OCI-LY1 (cell line): ENCODE results near the gene LTBP1.

Experiments
- H2AFZ ChIP-seq: fragments of 200-600 bp; sonication (generic), shearing (Covaris generic); 2 replicates; pipeline ENCODE4 v1.6.0; 2014; ENCODE audit warnings: antibody characterized with exemption, mild to moderate bottlenecking, low read length
- H3F3A ChIP-seq: fragments of 200-600 bp; sonication (generic), shearing (Covaris generic); 2 replicates; pipeline ENCODE4 v1.6.0; 2014; ENCODE audit warnings: mild to moderate bottlenecking, antibody characterized with exemption, low read length, moderate library complexity; ENCODE audit not compliant: insufficient read depth
- H3K27ac ChIP-seq: fragments of 200-600 bp; sonication (generic); 2 replicates; pipeline ENCODE4 v1.5.1; 2014; ENCODE audit warnings: low read length, mixed run types, mild to moderate bottlenecking, low read depth; ENCODE audit not compliant: poor library complexity, severe bottlenecking
- H3K27me3 ChIP-seq: fragments of 200-600 bp; sonication (generic); 2 replicates; pipeline ENCODE4 v1.6.0; 2014; ENCODE audit warnings: antibody characterized with exemption, mild to moderate bottlenecking, low read length, moderate library complexity; ENCODE audit not compliant: insufficient read depth
- H3K36me3 ChIP-seq: fragments of 200-600 bp; sonication (generic); 2 replicates; pipeline ENCODE4 v1.6.1; 2014; ENCODE audit warnings: mild to moderate bottlenecking, antibody characterized with exemption, low read length, moderate library complexity, mixed read lengths; ENCODE audit not compliant: insufficient read depth
- H3K4me1 ChIP-seq: fragments of 200-600 bp; sonication (generic); 2 replicates; pipeline ENCODE4 v1.5.1; 2014; ENCODE audit warnings: mild to moderate bottlenecking, low read length, moderate library complexity; ENCODE audit not compliant: insufficient read depth, severe bottlenecking
- H3K4me2 ChIP-seq: fragments of 200-600 bp; sonication (generic), shearing (Covaris generic); 2 replicates; pipeline ENCODE4 v1.6.1; 2014; ENCODE audit warnings: low read length
- H3K4me3 ChIP-seq: fragments of 200-600 bp; sonication (generic); 2 replicates; pipeline ENCODE4 v1.5.1; 2014; ENCODE audit warnings: low read length, low read depth, mild to moderate bottlenecking, mixed read lengths; ENCODE audit not compliant: poor library complexity, severe bottlenecking
- H3K79me2 ChIP-seq: fragments of 200-600 bp; shearing (Covaris generic); 2 replicates; pipeline ENCODE4 v1.6.1; 2016; ENCODE audit warnings: mixed run types, low read length, mixed read lengths; ENCODE audit not compliant: insufficient read depth
- H3K9ac ChIP-seq: fragments of 200-600 bp; sonication (generic), shearing (Covaris generic); 2 replicates; pipeline ENCODE4 v1.6.1; 2014; ENCODE audit warnings: mild to moderate bottlenecking, low read length, mixed read lengths
- H3K9me2 ChIP-seq: fragments of 200-600 bp; sonication (generic), shearing (Covaris generic); 2 replicates; pipeline ENCODE4 v1.6.1; 2014; ENCODE audit warnings: low read depth, mild to moderate bottlenecking, low read length, mixed read lengths
- H3K9me3 ChIP-seq: fragments of 200-600 bp; shearing (Covaris generic); 2 replicates; pipeline ENCODE4 v1.6.1; 2014; ENCODE audit warnings: low read length, mixed read lengths
- H4K20me1 ChIP-seq: fragments of 200-600 bp; sonication (generic), shearing (Covaris generic); 2 replicates; pipeline ENCODE4 v1.6.0; 2016; ENCODE audit warnings: mild to moderate bottlenecking, low read length; ENCODE audit not compliant: insufficient read depth
- EZH2 ChIP-seq: fragments of 200-600 bp; sonication (generic), shearing (Covaris generic); IDR thresholded peaks from 2 replicates; pipeline ENCODE4 v1.8.0; 2017; ENCODE audit warnings: borderline replicate concordance, mixed run types, mild to moderate bottlenecking, antibody characterized with exemption, low read length, moderate library complexity, mixed read lengths
- TF ChIP-seq, protein P1 (sequence below): fragments of 200-600 bp; sonication (generic), shearing (Covaris generic); IDR thresholded peaks from 2 replicates; pipeline ENCODE4 v1.5.1; 2017; ENCODE audit warnings: mild to moderate bottlenecking, antibody characterized with exemption, low read length, moderate library complexity, mixed read lengths

Gene LTBP1

DNA sequence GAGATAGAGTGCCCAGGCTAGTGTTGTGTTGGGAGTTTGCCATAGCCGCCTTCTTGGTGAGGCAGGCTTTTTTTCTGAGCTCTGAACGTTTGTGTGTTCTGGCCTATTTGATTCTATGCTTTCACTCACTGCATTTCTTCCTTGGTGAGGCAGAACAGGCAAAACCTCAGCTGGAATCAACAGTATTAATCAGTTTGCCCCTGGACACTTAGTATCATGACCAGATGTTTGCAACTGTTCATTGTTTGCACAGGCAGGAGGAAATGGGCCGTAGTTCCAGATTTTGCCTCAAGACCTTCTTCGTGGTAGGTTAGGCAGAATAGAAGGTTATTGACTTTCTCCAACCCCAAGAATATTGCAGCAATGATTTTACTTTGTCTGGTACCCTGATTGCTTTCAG lies 311.6 kb downstream of the LTBP1 start:
- Histone ChIP-seq H3K9me3 (peaks cover 3% of the 10 kb centered on the region; the same call in 1 of the 2 replicates), H3K9me2 (no peaks in the 10 kb centered on the region), H3K36me3 (peaks cover 77% of the 10 kb centered on the region), H3K79me2 (no peaks in the 10 kb centered on the region), H3K4me1 (no peaks in the 10 kb centered on the region), H4K20me1 (no peaks in the 10 kb centered on the region), H3K27ac (no peak overlapping the region), H2AFZ (no peak overlapping the region), H3K4me3 (no peak overlapping the region), H3K27me3 (no peaks in the 10 kb centered on the region), H3K4me2 (no peak overlapping the region), H3K9ac (no peak overlapping the region), H3F3A (no peaks in the 10 kb centered on the region)
- no peak for TF ChIP-seq EZH2
- TF ChIP-seq, protein P1, sequence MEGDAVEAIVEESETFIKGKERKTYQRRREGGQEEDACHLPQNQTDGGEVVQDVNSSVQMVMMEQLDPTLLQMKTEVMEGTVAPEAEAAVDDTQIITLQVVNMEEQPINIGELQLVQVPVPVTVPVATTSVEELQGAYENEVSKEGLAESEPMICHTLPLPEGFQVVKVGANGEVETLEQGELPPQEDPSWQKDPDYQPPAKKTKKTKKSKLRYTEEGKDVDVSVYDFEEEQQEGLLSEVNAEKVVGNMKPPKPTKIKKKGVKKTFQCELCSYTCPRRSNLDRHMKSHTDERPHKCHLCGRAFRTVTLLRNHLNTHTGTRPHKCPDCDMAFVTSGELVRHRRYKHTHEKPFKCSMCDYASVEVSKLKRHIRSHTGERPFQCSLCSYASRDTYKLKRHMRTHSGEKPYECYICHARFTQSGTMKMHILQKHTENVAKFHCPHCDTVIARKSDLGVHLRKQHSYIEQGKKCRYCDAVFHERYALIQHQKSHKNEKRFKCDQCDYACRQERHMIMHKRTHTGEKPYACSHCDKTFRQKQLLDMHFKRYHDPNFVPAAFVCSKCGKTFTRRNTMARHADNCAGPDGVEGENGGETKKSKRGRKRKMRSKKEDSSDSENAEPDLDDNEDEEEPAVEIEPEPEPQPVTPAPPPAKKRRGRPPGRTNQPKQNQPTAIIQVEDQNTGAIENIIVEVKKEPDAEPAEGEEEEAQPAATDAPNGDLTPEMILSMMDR, result no peak

- H3F3A ChIP-seq, result no peaks in the 10 kb centered on the region
- H3K4me1 ChIP-seq, result no peaks in the 10 kb centered on the region
- no peaks in the 10 kb centered on the region for H3K9me2 ChIP-seq
- H3K4me2 ChIP-seq, result no peak overlapping the region
- H3K9me3 ChIP-seq, result peaks cover 29% of the 10 kb centered on the region
- no peak overlapping the region for H3K27ac ChIP-seq
- no peaks in the 10 kb centered on the region for H4K20me1 ChIP-seq
- H3K36me3 ChIP-seq, result peaks cover 92% of the 10 kb centered on the region
- no peaks in the 10 kb centered on the region for H3K27me3 ChIP-seq
- H2AFZ ChIP-seq, result no peak overlapping the region
- TF ChIP-seq EZH2, result no peak
- TF ChIP-seq, protein P1, result no peak
- H3K79me2 ChIP-seq, result no peaks in the 10 kb centered on the region
- H3K4me3 ChIP-seq, result no peak overlapping the region
- no peak overlapping the region for H3K9ac ChIP-seq
Observed at GRCh38 chr2:33262097-33262496, 315.3 kb downstream of the LTBP1 start.

- no peaks in the 10 kb centered on the region for H4K20me1 ChIP-seq
- no peaks in the 10 kb centered on the region for H3K79me2 ChIP-seq
- no peaks in the 10 kb centered on the region for H3F3A ChIP-seq
- H3K36me3 ChIP-seq, result peaks cover 93% of the 10 kb centered on the region
- no peaks in the 10 kb centered on the region for H3K27me3 ChIP-seq
- H3K27ac ChIP-seq, result no peak overlapping the region
- no peak for TF ChIP-seq EZH2
- TF ChIP-seq, protein P1, result no peak
- H2AFZ ChIP-seq, result no peak overlapping the region
- H3K9me3 ChIP-seq, result peaks cover 30% of the 10 kb centered on the region
- H3K4me1 ChIP-seq, result no peaks in the 10 kb centered on the region
- H3K4me2 ChIP-seq, result no peak overlapping the region
- H3K9me2 ChIP-seq, result no peaks in the 10 kb centered on the region
- H3K4me3 ChIP-seq, result no peak overlapping the region
- H3K9ac ChIP-seq, result no peak overlapping the region
Observed at GRCh38 chr2:33264766-33265165, 318.0 kb downstream of the LTBP1 start.
